Muscle layer of colon (tissue), 2 donors: ENCODE data around the gene VTI1B.

ENCODE experiments used
- H3K27ac ChIP-seq: one replicate; pipeline ENCODE4 v1.7.0; 2013; ENCODE audit warnings: low read depth, mild to moderate bottlenecking, low read length, moderate library complexity
- H3K27me3 ChIP-seq, 2 donors: one replicate each; pipeline ENCODE4 v1.7.0; 2013; ENCODE audit warnings: low read length in 2 of 2, mild to moderate bottlenecking in 2 of 2; ENCODE audit not compliant: insufficient read depth in 2 of 2, control insufficient read depth in 1 of 2
- H3K36me3 ChIP-seq: one replicate; pipeline ENCODE4 v1.7.0; 2013; ENCODE audit warnings: mild to moderate bottlenecking, low read length; ENCODE audit not compliant: insufficient read depth
- H3K4me1 ChIP-seq: one replicate; pipeline ENCODE4 v1.7.0; 2013; ENCODE audit warnings: mild to moderate bottlenecking, low read length; ENCODE audit not compliant: insufficient read depth
- H3K4me3 ChIP-seq, 2 donors: one replicate each; pipeline ENCODE4 v1.7.0; 2013; ENCODE audit warnings: low read length in 2 of 2, low read depth in 1 of 2, mild to moderate bottlenecking in 1 of 2, moderate library complexity in 1 of 2
- H3K9ac ChIP-seq: one replicate; pipeline ENCODE4 v1.7.0; 2013; ENCODE audit warnings: low read length
- H3K9me3 ChIP-seq: one replicate; pipeline ENCODE4 v1.7.0; 2013; ENCODE audit warnings: mild to moderate bottlenecking, low read length
- donor health status: abdominal sarcoma.
- donor health status: Adenocarcinoma of cecum.

The VTI1B gene

GRCh38 chr14:67646131-67646530, 28.3 kb downstream of the VTI1B start:
- Histone ChIP-seq H3K27me3 (no peaks in the 10 kb centered on the region), H3K4me3 (no peak overlapping the region), H3K36me3 (peaks cover 28% of the 10 kb centered on the region), H3K27ac (no peak overlapping the region), H3K4me1 (peaks cover 12% of the 10 kb centered on the region), H3K9me3 (no peaks in the 10 kb centered on the region), H3K9ac (no peak overlapping the region)

- Histone ChIP-seq H3K9me3 (no peaks in the 10 kb centered on the region), H3K36me3 (peaks cover 21% of the 10 kb centered on the region), H3K4me1 (peaks cover 8% of the 10 kb centered on the region), H3K27ac (no peak overlapping the region), H3K4me3 (no peak overlapping the region), H3K27me3 (no peaks in the 10 kb centered on the region), H3K9ac (no peak overlapping the region)
Measured at GRCh38 chr14:67645414-67645813, 29.0 kb downstream of the VTI1B start.

DNA sequence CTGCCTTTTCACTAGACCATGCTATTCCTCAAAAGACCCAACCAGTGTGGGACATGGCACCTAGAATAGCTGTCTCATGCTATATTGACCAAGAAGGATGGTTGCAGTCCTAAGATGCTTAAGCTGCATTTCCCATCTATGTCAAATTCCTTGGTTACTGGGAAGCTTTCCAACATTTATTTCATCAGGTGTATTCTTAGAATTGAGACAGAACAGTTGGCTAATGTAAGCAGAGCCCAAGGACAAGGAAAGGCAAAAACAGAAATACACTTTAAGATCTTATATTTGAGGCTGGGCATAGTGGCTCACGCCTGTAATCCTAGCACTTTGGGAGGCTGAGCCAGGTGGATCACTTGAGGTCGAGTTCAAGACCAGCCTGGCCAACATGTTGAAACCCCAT, 30.0 kb downstream of the VTI1B start:
- H3K27ac ChIP-seq, result no peak overlapping the region
- no peaks in the 10 kb centered on the region for H3K27me3 ChIP-seq
- H3K36me3 ChIP-seq, result peaks cover 11% of the 10 kb centered on the region
- peaks cover 4% of the 10 kb centered on the region for H3K4me1 ChIP-seq
- no peak overlapping the region for H3K9ac ChIP-seq
- no peak overlapping the region for H3K4me3 ChIP-seq
- no peaks in the 10 kb centered on the region for H3K9me3 ChIP-seq

DNA sequence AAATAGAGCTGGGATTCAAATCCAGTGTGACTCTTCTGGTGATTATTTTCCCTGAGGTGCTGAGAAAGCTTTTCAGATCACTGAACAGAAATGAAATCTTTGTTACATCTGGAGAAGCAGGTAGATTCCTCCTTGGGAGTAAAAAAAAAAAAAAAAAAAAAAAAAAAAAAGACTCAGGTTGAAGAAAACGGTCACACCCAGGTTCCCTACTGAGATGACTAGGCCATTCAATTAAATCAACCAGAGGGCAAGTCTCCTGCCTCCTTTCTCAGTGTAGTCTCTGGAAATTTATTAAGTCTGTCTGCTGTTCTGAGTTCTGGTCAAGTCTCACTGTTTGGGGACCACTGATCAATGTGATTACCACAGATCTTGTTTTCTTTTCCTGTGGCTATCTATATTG, 30.7 kb downstream of the VTI1B start:
- Histone ChIP-seq H3K27ac (no peak overlapping the region), H3K27me3 (no peaks in the 10 kb centered on the region), H3K9me3 (no peaks in the 10 kb centered on the region), H3K9ac (no peak overlapping the region), H3K36me3 (peaks cover 4% of the 10 kb centered on the region), H3K4me1 (peaks cover 4% of the 10 kb centered on the region), H3K4me3 (no peak overlapping the region)

GRCh38 chr14:67641902-67642749, 32.3 kb downstream of the VTI1B start:
- Histone ChIP-seq H3K4me3 (no peak overlapping the region), H3K27me3 (no peaks in the 10 kb centered on the region), H3K36me3 (no peaks in the 10 kb centered on the region)

DNA sequence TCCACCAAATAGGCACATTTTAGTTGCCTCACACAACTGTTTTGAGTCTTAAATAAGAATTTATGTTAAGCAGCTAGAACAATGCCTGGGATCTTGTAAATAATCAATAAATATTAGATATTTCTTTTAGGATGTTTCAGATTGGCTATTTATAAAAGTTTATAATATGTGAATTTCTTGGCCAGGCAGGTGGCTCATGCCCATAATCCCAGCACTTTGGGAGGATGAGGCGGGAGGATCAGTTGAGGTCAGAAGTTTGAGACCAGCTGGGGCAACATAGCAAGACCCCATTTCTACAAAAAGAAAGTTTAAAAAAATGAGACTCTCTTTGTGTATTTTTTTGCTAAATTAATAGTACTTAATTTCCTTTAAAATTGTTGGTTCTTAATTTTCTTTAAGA, 33.0 kb downstream of the VTI1B start:
- Histone ChIP-seq H3K36me3 (no peaks in the 10 kb centered on the region), H3K27ac (no peak overlapping the region), H3K9me3 (no peaks in the 10 kb centered on the region), H3K27me3 (no peaks in the 10 kb centered on the region), H3K9ac (no peak overlapping the region), H3K4me3 (no peak overlapping the region), H3K4me1 (peaks cover 4% of the 10 kb centered on the region)

More at GRCh38 chr14:67641902-67642749, 32.3 kb downstream of the VTI1B start:
- Histone ChIP-seq H3K27ac (no peak overlapping the region), H3K4me1 (peaks cover 4% of the 10 kb centered on the region), H3K9me3 (no peaks in the 10 kb centered on the region), H3K9ac (no peak overlapping the region)

GRCh38 chr14:67638642-67639041, 35.8 kb downstream of the VTI1B start:
- no peaks in the 10 kb centered on the region for H3K4me1 ChIP-seq
- H3K4me3 ChIP-seq, result no peak overlapping the region
- no peak overlapping the region for H3K27ac ChIP-seq
- H3K36me3 ChIP-seq, result no peaks in the 10 kb centered on the region
- no peak overlapping the region for H3K9ac ChIP-seq
- no peaks in the 10 kb centered on the region for H3K27me3 ChIP-seq
- H3K9me3 ChIP-seq, result no peaks in the 10 kb centered on the region

DNA sequence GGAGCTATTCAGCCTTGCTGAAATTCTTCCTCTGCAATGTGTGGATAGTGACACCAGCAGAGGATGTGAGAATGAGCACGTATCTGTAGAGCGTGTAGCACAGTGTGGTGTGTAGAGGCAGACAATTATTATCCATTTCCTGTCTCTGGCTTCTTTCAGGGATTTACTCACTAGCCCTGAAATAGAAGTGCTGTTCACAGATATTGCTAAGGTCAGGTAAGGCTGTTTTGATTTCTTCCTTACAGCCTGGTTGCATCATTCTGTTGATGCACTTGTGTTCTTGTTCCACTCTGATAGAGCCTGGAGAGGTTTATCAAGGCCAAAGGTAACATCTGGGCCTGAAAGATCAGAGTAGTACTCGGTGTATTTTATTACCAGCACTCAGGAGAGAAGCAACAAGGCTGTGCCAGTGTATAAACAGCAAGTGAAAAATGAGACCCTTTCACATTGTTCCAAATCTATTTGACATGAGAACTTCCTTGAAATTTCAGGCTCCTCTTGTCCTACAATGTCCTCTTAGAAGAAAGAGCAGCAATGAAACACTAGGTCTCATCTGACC, 38.0 kb downstream of the VTI1B start:
- Histone ChIP-seq H3K36me3 (no peaks in the 10 kb centered on the region), H3K4me3 (no peak overlapping the region), H3K4me1 (no peaks in the 10 kb centered on the region), H3K27ac (no peak overlapping the region), H3K9me3 (no peaks in the 10 kb centered on the region), H3K9ac (no peak overlapping the region), H3K27me3 (no peaks in the 10 kb centered on the region)

DNA sequence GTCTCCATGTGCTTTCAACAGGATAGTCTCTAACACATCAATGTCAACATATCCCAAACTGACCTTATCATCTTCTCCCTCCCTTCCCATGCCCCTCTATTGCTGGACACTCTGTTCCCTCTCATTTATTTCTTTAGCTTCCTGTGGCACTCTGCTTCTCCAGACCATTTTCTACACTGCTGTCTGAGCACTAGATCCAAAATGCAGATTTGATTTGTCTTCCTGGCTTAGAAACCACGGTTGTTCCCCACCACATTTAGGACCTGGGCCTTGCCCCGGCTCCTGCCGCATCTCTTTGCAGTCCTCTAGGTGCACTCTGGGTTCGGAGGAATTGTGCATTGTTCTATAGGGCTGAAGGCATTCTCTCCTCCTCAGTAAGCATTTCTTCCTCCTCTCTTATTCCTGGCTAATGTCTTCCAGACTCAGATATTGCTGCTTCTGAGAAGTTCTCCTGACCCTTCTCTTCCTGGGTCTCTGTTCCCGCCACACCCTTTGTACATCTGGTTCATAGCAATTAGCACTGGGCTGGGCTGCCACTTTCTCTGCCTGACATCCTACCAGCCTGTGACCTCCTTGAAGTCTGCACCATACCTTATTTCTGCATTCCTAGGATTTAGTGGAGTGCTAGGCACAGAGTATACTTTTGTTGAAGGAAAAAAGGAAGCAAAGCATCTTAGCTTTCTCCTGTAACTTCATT, 40.8 kb downstream of the VTI1B start:
- no peak overlapping the region for H3K9ac ChIP-seq
- H3K27me3 ChIP-seq, result no peaks in the 10 kb centered on the region
- H3K9me3 ChIP-seq, result no peaks in the 10 kb centered on the region
- H3K4me1 ChIP-seq, result no peaks in the 10 kb centered on the region
- no peak overlapping the region for H3K4me3 ChIP-seq
- no peak overlapping the region for H3K27ac ChIP-seq
- no peaks in the 10 kb centered on the region for H3K36me3 ChIP-seq

DNA sequence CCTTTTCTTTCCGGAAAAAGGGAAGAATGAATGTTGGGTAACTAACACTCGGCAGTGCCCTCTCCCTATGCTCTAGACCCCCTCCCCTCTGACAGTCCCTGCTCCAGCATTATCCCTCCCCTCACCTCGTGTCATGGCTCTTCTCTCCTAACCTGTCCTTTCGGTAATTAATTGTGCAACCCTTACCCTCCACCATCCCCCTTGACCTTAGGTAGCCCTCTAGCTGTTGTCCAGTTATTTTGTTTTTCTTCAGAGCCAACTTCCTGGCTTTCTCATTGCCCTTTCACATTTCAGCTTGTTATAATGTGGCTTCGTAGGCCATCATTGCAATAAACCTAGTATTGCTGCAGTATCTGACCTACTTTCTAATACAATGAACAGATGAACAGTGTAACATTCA, 43.5 kb downstream of the VTI1B start:
- no peaks in the 10 kb centered on the region for H3K36me3 ChIP-seq
- no peak overlapping the region for H3K27ac ChIP-seq
- H3K9me3 ChIP-seq, result no peaks in the 10 kb centered on the region

GRCh38 chr14:67630186-67630585, 44.2 kb downstream of the VTI1B start:
- Histone ChIP-seq H3K36me3 (no peaks in the 10 kb centered on the region), H3K27ac (no peak overlapping the region), H3K9me3 (no peaks in the 10 kb centered on the region), H3K4me1 (no peaks in the 10 kb centered on the region), H3K9ac (no peak overlapping the region), H3K27me3 (no peaks in the 10 kb centered on the region), H3K4me3 (no peak overlapping the region)

More for the DNA sequence above, 43.5 kb downstream of the VTI1B start:
- H3K27me3 ChIP-seq, result no peaks in the 10 kb centered on the region
- no peak overlapping the region for H3K9ac ChIP-seq
- H3K4me1 ChIP-seq, result no peaks in the 10 kb centered on the region
- H3K4me3 ChIP-seq, result no peak overlapping the region
